Kidney (tissue), 14 donors: Measurements from ENCODE around the gene GM2A. TPM values are rescaled to one million over a fixed set of nuclear protein-coding genes. Genes with fewer than 3 reads are reported as not detected.

Experiments used
- DNase-seq, 5 donors: peaks; one replicate each; pipeline ENCODE4 v3.0.0-alpha.2; 2013 to 2020
- FAIRE-seq: peaks from 2 replicates; lab custom pipeline; 2012; peaks lifted over from hg19 to GRCh38; lab: Jason Lieb, UNC
- H3K27ac ChIP-seq, 2 donors: one replicate each; pipeline ENCODE4 v1.7.0; 2013; ENCODE audit warnings: low read depth in 2 of 2, low read length in 2 of 2, inconsistent platforms in 1 of 2
- H3K27me3 ChIP-seq: one replicate; pipeline ENCODE4 v1.7.1; 2013; ENCODE audit warnings: low read length, inconsistent platforms; ENCODE audit not compliant: control insufficient read depth, insufficient read depth
- H3K36me3 ChIP-seq, 3 donors: one replicate each; pipeline versions ENCODE4 v1.7.0 to v1.7.1; 2013; ENCODE audit warnings: low read length in 3 of 3, control low read depth in 1 of 3, inconsistent platforms in 1 of 3; ENCODE audit not compliant: insufficient read depth in 3 of 3, control insufficient read depth in 2 of 3
- H3K4me1 ChIP-seq, 3 donors: one replicate each; pipeline versions ENCODE4 v1.7.0 to v1.7.1; 2013; ENCODE audit warnings: low read length in 3 of 3, inconsistent platforms in 1 of 3, low read depth in 1 of 3; ENCODE audit not compliant: control insufficient read depth in 2 of 3, insufficient read depth in 2 of 3
- H3K4me3 ChIP-seq, 3 donors: one replicate each; pipeline versions ENCODE4 v1.7.0 to v1.8.1; 2013; ENCODE audit warnings: low read length in 3 of 3, control low read depth in 1 of 3, inconsistent platforms in 1 of 3
- H3K9ac ChIP-seq, 3 donors: one replicate each; pipeline versions ENCODE4 v1.7.0 to v1.7.1; 2013; ENCODE audit warnings: low read length in 3 of 3, control low read depth in 1 of 3, inconsistent platforms in 1 of 3
- H3K9me3 ChIP-seq, 3 donors: one replicate each; pipeline versions ENCODE4 v1.7.0 to v1.7.1; 2013; ENCODE audit warnings: low read length in 3 of 3, control low read depth in 1 of 3, inconsistent platforms in 1 of 3; ENCODE audit not compliant: control insufficient read depth in 2 of 3, insufficient read depth in 1 of 3
- CTCF ChIP-seq: IDR thresholded peaks from 3 replicates; pipeline ENCODE4 v1.5.1; 2012; ENCODE audit warnings: mild to moderate bottlenecking, moderate library complexity, borderline replicate concordance; ENCODE audit not compliant: insufficient read depth; ENCODE audit errors: extremely low read depth
- intact Hi-C: fragments of 100-400 bp; cut with DNase I; formaldehyde crosslinking; loops from one replicate; pipeline ENCODE4 v1.11.1; 2022
- polyA plus RNA-seq: library from polyadenylated mRNA; stranded (reverse); fragments of 350-450 nt; fragmentation: Illumina TruSeq; extraction: RNeasy Lipid Tissue Mini Kit (QIAGEN cat#74804); gene quantifications from one replicate; pipeline ENCODE4 v1.2.3, GENCODE V29; 2014; ENCODE audit warnings: low read depth, low replicate concordance; ENCODE audit not compliant: insufficient read depth
- total RNA-seq: library from RNA; stranded (reverse); fragmentation: NEBNext Ultra II Directional; extraction: Animal tissue kit (Norgen Biotek cat#: 25700); gene quantifications from one replicate; pipeline ENCODE4 v1.2.1, GENCODE V29; 2021
- donor health status: control.
- donor health status: control.
- donor health status: control.
- donor health status: control.
- donor health status: control.
- donor health status: DM: yes; HTN: yes; CAD: no.
- donor health status: Normal renal cell carcinoma (clear cell type).

Gene GM2A
- total and polyA plus RNA-seq, 2 donors from 2014 or later: 13.7 to 29.8 TPM

GRCh38 chr5:151315998-151316597 is 63.1 kb downstream of the GM2A start:
- Histone ChIP-seq H3K9me3 (no peaks in the 10 kb centered on the region), H3K27me3 (no peaks in the 10 kb centered on the region), H3K27ac (no peak overlapping the region), H3K9ac (no peak overlapping the region), H3K4me3 (no peak overlapping the region), H3K4me1 (no peaks in the 10 kb centered on the region), H3K36me3 (no peaks in the 10 kb centered on the region)
- peak; percentile 81 for TF ChIP-seq CTCF
- peak; percentile 47 for FAIRE-seq
- DNase-seq: peak in 4 of 5 donors; percentile 67 to 76 (median 72)
- intact Hi-C loops: no loop called here

GRCh38 chr5:151317871-151318270 is 64.9 kb downstream of the GM2A start:
- Histone ChIP-seq H3K27ac (no peak overlapping the region), H3K4me1 (no peaks in the 10 kb centered on the region), H3K4me3 (no peak overlapping the region), H3K9me3 (no peaks in the 10 kb centered on the region), H3K36me3 (no peaks in the 10 kb centered on the region), H3K9ac (no peak overlapping the region), H3K27me3 (no peaks in the 10 kb centered on the region)
- DNase-seq: no peak
- no peak for FAIRE-seq
- intact Hi-C loops: no loop called here
- TF ChIP-seq CTCF: no peak

GRCh38 chr5:151318850-151319732 is 66.1 kb downstream of the GM2A start:
- H3K27ac ChIP-seq: no peak overlapping the region
- FAIRE-seq (no peak), DNase-seq (peak in 2 of 5 donors; percentile 26 to 45)
- H3K4me1 ChIP-seq: no peaks in the 10 kb centered on the region
- H3K9ac ChIP-seq: no peak overlapping the region
- intact Hi-C loops: no loop called here
- no peaks in the 10 kb centered on the region for H3K27me3 ChIP-seq
- no peak overlapping the region for H3K4me3 ChIP-seq
- peak; percentile 13 for TF ChIP-seq CTCF
- H3K9me3 ChIP-seq: no peaks in the 10 kb centered on the region
- no peaks in the 10 kb centered on the region for H3K36me3 ChIP-seq

Other genes starting within 250 kb of the GM2A start
- 1,327 TPM for gene GPX3, start 232.6 kb upstream of the GM2A start, total RNA-seq
- 27,893 TPM for gene GPX3, start 232.6 kb upstream of the GM2A start, polyA plus RNA-seq
- 132 TPM for gene TNIP1, start 172.2 kb upstream of the GM2A start, total RNA-seq
- 109 TPM for gene TNIP1, start 172.2 kb upstream of the GM2A start, polyA plus RNA-seq
- gene ANXA6, start 95.4 kb upstream of the GM2A start, total RNA-seq: 107 TPM
- gene ANXA6, start 95.4 kb upstream of the GM2A start, polyA plus RNA-seq: 183 TPM
- gene CCDC69, start 29.1 kb upstream of the GM2A start, total RNA-seq: 22.8 TPM
- 11.1 TPM for gene CCDC69, start 29.1 kb upstream of the GM2A start, polyA plus RNA-seq
- not detected for gene SLC36A3, start 50.6 kb downstream of the GM2A start, total RNA-seq
- gene SLC36A3, start 50.6 kb downstream of the GM2A start, polyA plus RNA-seq: not detected
- 1.8 TPM for gene SLC36A2, start 94.4 kb downstream of the GM2A start, total RNA-seq
- gene SLC36A2, start 94.4 kb downstream of the GM2A start, polyA plus RNA-seq: 46.2 TPM
- 11.0 TPM for gene SLC36A1, start 194.4 kb downstream of the GM2A start, total RNA-seq
- 4.1 TPM for gene SLC36A1, start 194.4 kb downstream of the GM2A start, polyA plus RNA-seq